Smooth muscle cell of trachea (primary cell): ENCODE results near the gene LTN1. TPM values are rescaled to one million over a fixed set of nuclear protein-coding genes. Genes with fewer than 3 reads are reported as not detected.

Source experiments
- total RNA-seq: library from RNA; depleted of rRNA; stranded (reverse); fragments of >200 nt; gene quantifications from 2 replicates; pipeline ENCODE4 v1.2.1, GENCODE V29; 2014

Gene LTN1, protein sequence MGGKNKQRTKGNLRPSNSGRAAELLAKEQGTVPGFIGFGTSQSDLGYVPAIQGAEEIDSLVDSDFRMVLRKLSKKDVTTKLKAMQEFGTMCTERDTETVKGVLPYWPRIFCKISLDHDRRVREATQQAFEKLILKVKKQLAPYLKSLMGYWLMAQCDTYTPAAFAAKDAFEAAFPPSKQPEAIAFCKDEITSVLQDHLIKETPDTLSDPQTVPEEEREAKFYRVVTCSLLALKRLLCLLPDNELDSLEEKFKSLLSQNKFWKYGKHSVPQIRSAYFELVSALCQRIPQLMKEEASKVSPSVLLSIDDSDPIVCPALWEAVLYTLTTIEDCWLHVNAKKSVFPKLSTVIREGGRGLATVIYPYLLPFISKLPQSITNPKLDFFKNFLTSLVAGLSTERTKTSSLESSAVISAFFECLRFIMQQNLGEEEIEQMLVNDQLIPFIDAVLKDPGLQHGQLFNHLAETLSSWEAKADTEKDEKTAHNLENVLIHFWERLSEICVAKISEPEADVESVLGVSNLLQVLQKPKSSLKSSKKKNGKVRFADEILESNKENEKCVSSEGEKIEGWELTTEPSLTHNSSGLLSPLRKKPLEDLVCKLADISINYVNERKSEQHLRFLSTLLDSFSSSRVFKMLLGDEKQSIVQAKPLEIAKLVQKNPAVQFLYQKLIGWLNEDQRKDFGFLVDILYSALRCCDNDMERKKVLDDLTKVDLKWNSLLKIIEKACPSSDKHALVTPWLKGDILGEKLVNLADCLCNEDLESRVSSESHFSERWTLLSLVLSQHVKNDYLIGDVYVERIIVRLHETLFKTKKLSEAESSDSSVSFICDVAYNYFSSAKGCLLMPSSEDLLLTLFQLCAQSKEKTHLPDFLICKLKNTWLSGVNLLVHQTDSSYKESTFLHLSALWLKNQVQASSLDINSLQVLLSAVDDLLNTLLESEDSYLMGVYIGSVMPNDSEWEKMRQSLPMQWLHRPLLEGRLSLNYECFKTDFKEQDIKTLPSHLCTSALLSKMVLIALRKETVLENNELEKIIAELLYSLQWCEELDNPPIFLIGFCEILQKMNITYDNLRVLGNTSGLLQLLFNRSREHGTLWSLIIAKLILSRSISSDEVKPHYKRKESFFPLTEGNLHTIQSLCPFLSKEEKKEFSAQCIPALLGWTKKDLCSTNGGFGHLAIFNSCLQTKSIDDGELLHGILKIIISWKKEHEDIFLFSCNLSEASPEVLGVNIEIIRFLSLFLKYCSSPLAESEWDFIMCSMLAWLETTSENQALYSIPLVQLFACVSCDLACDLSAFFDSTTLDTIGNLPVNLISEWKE (N-terminal part only)
- total RNA-seq: 23.7 and 35.9 TPM in 2 replicates

DNA sequence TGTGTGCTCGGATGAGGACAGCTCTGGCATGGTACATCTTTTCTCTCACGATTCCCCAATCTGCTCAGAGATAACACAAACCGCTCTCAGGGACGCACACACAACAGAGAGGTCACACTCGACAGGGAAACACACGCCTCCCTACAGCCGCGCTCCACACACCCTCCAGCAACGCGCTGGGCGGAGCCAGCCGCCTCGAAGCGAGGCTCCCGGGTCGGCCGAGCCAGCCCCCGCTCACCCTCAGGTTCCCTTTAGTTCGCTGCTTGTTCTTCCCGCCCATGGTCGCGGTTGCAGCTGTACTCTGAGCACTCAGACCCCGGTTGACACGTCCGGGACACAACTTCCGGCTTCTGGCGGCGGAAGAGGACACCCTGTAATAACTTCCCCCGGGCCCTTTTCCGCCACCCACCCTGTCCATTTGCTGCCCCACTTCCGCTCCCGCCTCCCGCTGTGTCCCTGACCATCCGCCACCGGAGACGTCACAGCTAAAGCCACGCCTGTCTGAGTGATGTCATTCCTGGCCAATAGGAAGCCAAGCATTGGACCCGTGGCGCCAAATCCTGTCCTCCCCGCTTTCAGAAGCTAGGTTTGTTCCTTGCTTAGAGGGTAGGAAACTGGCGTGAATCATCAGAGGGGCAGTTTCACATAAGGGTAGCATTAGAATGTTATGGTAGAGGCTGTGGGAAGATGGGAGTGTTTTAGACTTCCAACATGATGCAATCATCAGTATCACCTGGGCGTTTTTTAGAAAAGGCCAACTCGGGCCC, at the start of gene LTN1:
LTN1 (minus strand) TSS at position 352 of the 767 bp plus-strand sequence; CDS start at position 280, 72 bp downstream.

DNA sequence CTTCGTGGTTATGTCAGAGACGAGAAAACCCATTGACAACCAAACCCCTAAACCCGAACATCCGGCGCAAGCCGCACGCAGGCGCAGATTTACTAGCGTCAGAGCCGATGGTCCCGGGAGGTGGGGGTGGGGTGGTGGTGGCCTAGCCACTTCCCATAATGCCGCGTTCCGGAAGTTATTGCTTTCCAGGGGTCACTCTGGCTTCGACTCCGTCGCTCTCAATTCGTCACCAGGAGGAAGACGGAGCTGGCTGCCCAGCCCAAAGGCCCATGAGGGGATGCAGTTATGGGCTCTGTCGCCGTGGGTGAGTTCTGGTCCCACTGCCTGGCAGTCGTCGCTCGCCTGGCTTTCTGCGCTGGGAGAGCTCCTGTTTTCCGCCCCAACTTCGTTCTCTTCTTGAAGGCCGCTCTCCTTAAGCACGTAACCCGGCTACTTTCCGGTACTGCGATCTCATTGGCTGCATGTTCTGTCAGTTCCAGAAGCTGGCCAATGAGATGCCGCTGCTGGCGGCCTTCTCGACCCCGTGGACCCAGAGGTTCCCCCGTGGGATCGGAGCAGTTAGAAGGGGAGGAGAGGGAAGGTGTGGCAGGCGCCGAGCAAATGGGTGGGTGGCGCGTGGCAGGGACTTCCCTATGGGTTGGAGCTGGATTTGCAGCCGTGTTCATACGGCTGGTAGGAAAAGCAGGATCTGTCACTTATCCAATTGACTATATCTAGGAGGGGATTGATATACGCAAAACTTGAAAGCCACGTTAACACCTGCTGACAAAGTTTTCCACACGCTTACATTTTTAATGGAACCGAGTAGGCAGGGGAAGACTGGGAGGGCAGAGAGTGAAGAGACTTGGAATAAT, 32.0 kb upstream of the LTN1 start, which contains the start of gene USP16:
USP16 (plus strand) TSS at position 195 of the 854 bp plus-strand sequence. CDS start 3,246 bp downstream, outside the sequence.

Other genes with a start within 250 kb of the LTN1 start
- 17.4 and 22.7 TPM in 2 replicates for gene RWDD2B, start 26.5 kb upstream of the LTN1 start, total RNA-seq
- gene USP16, start 31.8 kb upstream of the LTN1 start, total RNA-seq: 27.1 and 50.6 TPM in 2 replicates
- gene CCT8, start 80.8 kb upstream of the LTN1 start, total RNA-seq: 193 and 266 TPM in 2 replicates
- 22.7 and 23.3 TPM in 2 replicates for gene MAP3K7CL, start 137.8 kb upstream of the LTN1 start, total RNA-seq